MCF 10A (cell line): ENCODE data around the gene PKD2. TPM values are rescaled to one million over a fixed set of nuclear protein-coding genes. Genes with fewer than 3 reads are reported as not detected.

Source experiments
- BruUV-seq: library from RNA; stranded (reverse); fragments of 400-500 nt; replicated peaks from 2 replicates; lab custom pipeline; 2021; lab: Mats Ljungman, UMichigan
- CTCF ChIA-PET: fragments of 300-600 bp; sonication (Branson Sonifier 250); formaldehyde crosslinking; extraction: SDS; loops from one replicate; lab custom pipeline; 2021; ENCODE audit warnings: antibody characterized with exemption, inconsistent platforms; lab: Yijun Ruan, JAX
- POLR2A ChIA-PET: fragments of 300-600, 350-650 bp; sonication (Branson Sonifier 250); formaldehyde crosslinking; extraction: SDS; loops from one replicate; lab custom pipeline; 2020; ENCODE audit warnings: antibody characterized with exemption, inconsistent platforms; lab: Yijun Ruan, JAX
- DNase-seq: peaks from one replicate; pipeline ENCODE4 v3.0.0-alpha.2; 2018; ENCODE audit not compliant: unreplicated experiment
- H3K27ac Mint-ChIP-seq: one replicate; pipeline ENCODE4 v1.8.0; 2022; ENCODE audit warnings: mild to moderate bottlenecking, low read depth, mixed read lengths; ENCODE audit not compliant: unreplicated experiment
- H3K27me3 Mint-ChIP-seq: one replicate; pipeline ENCODE4 v1.8.0; 2022; ENCODE audit warnings: mixed read lengths; ENCODE audit not compliant: insufficient read depth, unreplicated experiment
- H3K36me3 Mint-ChIP-seq: one replicate; pipeline ENCODE4 v1.8.0; 2022; ENCODE audit warnings: mild to moderate bottlenecking, moderate library complexity, mixed read lengths; ENCODE audit not compliant: insufficient read depth, unreplicated experiment
- H3K4me1 Mint-ChIP-seq: one replicate; pipeline ENCODE4 v1.8.0; 2022; ENCODE audit warnings: mixed read lengths; ENCODE audit not compliant: insufficient read depth, unreplicated experiment
- H3K4me3 Mint-ChIP-seq: one replicate; pipeline ENCODE4 v1.8.0; 2022; ENCODE audit warnings: mild to moderate bottlenecking, moderate library complexity, mixed read lengths; ENCODE audit not compliant: unreplicated experiment
- H3K9me3 Mint-ChIP-seq: one replicate; pipeline ENCODE4 v1.8.0; 2022; ENCODE audit warnings: mixed read lengths; ENCODE audit not compliant: unreplicated experiment
- CTCF ChIP-seq: fragments of 200-600 bp; IDR thresholded peaks from one replicate; pipeline ENCODE4 v1.8.0; 2022; ENCODE audit warnings: antibody characterized with exemption, mild to moderate bottlenecking; ENCODE audit not compliant: unreplicated experiment
- intact Hi-C: fragments of 100-400 bp; cut with micrococcal nuclease; formaldehyde crosslinking; loops from 2 replicates; pipeline ENCODE4 v1.14.1; 2022
- total RNA-seq: library from RNA; stranded (reverse); gene quantifications from 2 replicates; pipeline ENCODE4 v1.2.3, GENCODE V29; 2022

Gene PKD2
- total RNA-seq, 1 experiment from 2014 or later = 29.5 TPM

GRCh38 chr4:88003261-88003660 is 4.2 kb upstream of the PKD2 start:
- Mint-ChIP-seq H3K36me3 (no peaks in the 10 kb centered on the region), H3K4me1 (peaks cover 5% of the 10 kb centered on the region), H3K9me3 (no peaks in the 10 kb centered on the region), H3K4me3 (no peak overlapping the region), H3K27me3 (no peaks in the 10 kb centered on the region), H3K27ac (no peak overlapping the region)
- BruUV-seq = no TSS peak
- no peak for DNase-seq
- ChIA-PET POLR2A (interaction anchor here (1.5 kb wide), 1 partner anchor 175 kb away, joined by 3 read pairs; no protein-coding TSS in a partner anchor), CTCF (interaction anchor here (1.1 to 1.9 kb wide), 3 partner anchors 17 to 106 kb away, joined by 3 to 4 read pairs (median 4); no protein-coding TSS in a partner anchor)
- TF ChIP-seq CTCF = no peak
- intact Hi-C loops = no loop called here

- no peak for DNase-seq
- TF ChIP-seq CTCF = no peak
- no peaks in the 10 kb centered on the region for H3K9me3 Mint-ChIP-seq
- BruUV-seq = no TSS peak
- peaks cover 5% of the 10 kb centered on the region for H3K4me1 Mint-ChIP-seq
- H3K27ac Mint-ChIP-seq = no peak overlapping the region
- H3K4me3 Mint-ChIP-seq = no peak overlapping the region
- H3K36me3 Mint-ChIP-seq = no peaks in the 10 kb centered on the region
- POLR2A ChIA-PET = interaction anchor here (0.8 to 1.5 kb wide), 2 partner anchors 13 to 173 kb away, joined by 3 to 4 read pairs; no protein-coding TSS in a partner anchor
- H3K27me3 Mint-ChIP-seq = no peaks in the 10 kb centered on the region
- intact Hi-C loops = no loop called here
- CTCF ChIA-PET = interaction anchor here (1.1 to 1.9 kb wide), 2 partner anchors 19 to 43 kb away, joined by 3 to 4 read pairs; no protein-coding TSS in a partner anchor
Measured at GRCh38 chr4:88005076-88005475, 2.4 kb upstream of the PKD2 start.

- intact Hi-C loops = no loop called here
- POLR2A ChIA-PET = interaction anchor here (0.7 to 0.8 kb wide), 2 partner anchors 11 to 13 kb away, joined by 3 to 4 read pairs; no protein-coding TSS in a partner anchor
- no peak overlapping the region for H3K4me3 Mint-ChIP-seq
Measured at GRCh38 chr4:88005946-88006345, 1.5 kb upstream of the PKD2 start.

GRCh38 chr4:88006956-88007303 is 505 bp upstream of the PKD2 start:
- no peak overlapping the region for H3K27ac Mint-ChIP-seq
- intact Hi-C loops = no loop called here

More at GRCh38 chr4:88005946-88006345, 1.5 kb upstream of the PKD2 start:
- H3K36me3 Mint-ChIP-seq = no peaks in the 10 kb centered on the region
- no peaks in the 10 kb centered on the region for H3K27me3 Mint-ChIP-seq
- H3K4me1 Mint-ChIP-seq = peaks cover 12% of the 10 kb centered on the region
- no TSS peak for BruUV-seq
- H3K9me3 Mint-ChIP-seq = no peaks in the 10 kb centered on the region
- no peak for TF ChIP-seq CTCF
- CTCF ChIA-PET = interaction anchor here (1.1 kb wide), 2 partner anchors 43 to 509 kb away, joined by 3 read pairs; no protein-coding TSS in a partner anchor
- no peak overlapping the region for H3K27ac Mint-ChIP-seq
- no peak for DNase-seq

More at GRCh38 chr4:88006956-88007303, 505 bp upstream of the PKD2 start:
- Mint-ChIP-seq H3K4me3 (peak overlapping the region; percentile 78), H3K27me3 (no peaks in the 10 kb centered on the region), H3K4me1 (peaks cover 15% of the 10 kb centered on the region), H3K9me3 (no peaks in the 10 kb centered on the region), H3K36me3 (no peaks in the 10 kb centered on the region)
- DNase-seq = no peak
- CTCF ChIA-PET = interaction anchor here (0.6 kb wide), 1 partner anchor 276 kb away, joined by 3 read pairs; no protein-coding TSS in a partner anchor
- BruUV-seq = no TSS peak
- POLR2A ChIA-PET = interaction anchor here (0.6 to 1.1 kb wide), 3 partner anchors 23 to 108 kb away, joined by 3 to 5 read pairs (median 4); no protein-coding TSS in a partner anchor
- TF ChIP-seq CTCF = no peak
